HepG2 (cell line): Measurements from ENCODE around the gene EPB41L5. TPM values are rescaled to one million over a fixed set of nuclear protein-coding genes. Genes with fewer than 3 reads are reported as not detected.

Experiments
- CENPX ChIP-seq: sonication (generic); formaldehyde crosslinking; IDR thresholded peaks from 2 replicates; pipeline ENCODE4 v1.9.0; 2021; ENCODE audit warnings: mild to moderate bottlenecking, missing genetic modification reagents, moderate library complexity
- HNRNPK ChIP-seq: fragments of 200-400 bp; formaldehyde crosslinking; IDR thresholded peaks from 2 replicates; pipeline ENCODE4 v1.6.1; 2018; ENCODE audit warnings: low read length, low read depth, moderate library complexity, mild to moderate bottlenecking; ENCODE audit not compliant: poor library complexity, severe bottlenecking
- HNRNPUL1 ChIP-seq: fragments of 200-400 bp; formaldehyde crosslinking; IDR thresholded peaks from 2 replicates; pipeline ENCODE4 v1.6.1; 2017; ENCODE audit warnings: low read depth, mild to moderate bottlenecking, low read length, moderate library complexity
- NFE2L1 ChIP-seq: sonication (generic); formaldehyde crosslinking; IDR thresholded peaks from 2 replicates; pipeline ENCODE4 v1.4.0; 2020; ENCODE audit warnings: missing genetic modification reagents, mild to moderate bottlenecking, borderline replicate concordance
- POLR2G ChIP-seq: fragments of 200-400 bp; formaldehyde crosslinking; IDR thresholded peaks from 2 replicates; pipeline ENCODE4 v1.6.1; 2018; ENCODE audit warnings: mild to moderate bottlenecking, low read depth, low read length, moderate library complexity
- PRPF4 ChIP-seq: fragments of 200-400 bp; formaldehyde crosslinking; IDR thresholded peaks from 2 replicates; pipeline ENCODE4 v1.6.1; 2016; ENCODE audit warnings: low read length, low read depth; ENCODE audit not compliant: poor library complexity, severe bottlenecking
- SYNCRIP ChIP-seq: fragments of 200-400 bp; formaldehyde crosslinking; IDR thresholded peaks from 2 replicates; pipeline ENCODE4 v1.6.1; 2018; ENCODE audit warnings: mild to moderate bottlenecking, low read depth, low read length; ENCODE audit not compliant: insufficient read depth
- TAF1 ChIP-seq: sonication (generic); formaldehyde crosslinking; IDR thresholded peaks from 2 replicates; pipeline ENCODE4 v1.4.0; 2020; ENCODE audit warnings: missing genetic modification reagents
- ZNF205 ChIP-seq: IDR thresholded peaks from 2 replicates; pipeline ENCODE4 v1.6.1; 2018; ENCODE audit warnings: missing biosample characterization, missing genetic modification reagents
- ZNF263 ChIP-seq: sonication (generic); formaldehyde crosslinking; IDR thresholded peaks from 2 replicates; pipeline ENCODE4 v1.4.0; 2020; ENCODE audit warnings: missing genetic modification reagents
- ZNF484 ChIP-seq: sonication (generic); formaldehyde crosslinking; IDR thresholded peaks from 2 replicates; pipeline ENCODE4 v1.5.1; 2020; ENCODE audit warnings: mild to moderate bottlenecking, low read depth, missing genetic modification reagents, borderline replicate concordance
- ZNF501 ChIP-seq: sonication (generic); formaldehyde crosslinking; IDR thresholded peaks from 2 replicates; pipeline ENCODE4 v1.5.1; 2020; ENCODE audit warnings: mild to moderate bottlenecking, moderate library complexity, missing genetic modification reagents
- ZNF777 ChIP-seq: sonication (generic); formaldehyde crosslinking; IDR thresholded peaks from 2 replicates; pipeline ENCODE4 v1.4.0; 2020; ENCODE audit warnings: missing genetic modification reagents
- ZNF816 ChIP-seq: sonication (generic); formaldehyde crosslinking; IDR thresholded peaks from 2 replicates; pipeline ENCODE4 v1.8.0; 2022; ENCODE audit warnings: missing genetic modification reagents, mild to moderate bottlenecking, borderline replicate concordance
- ZNF879 ChIP-seq: sonication (generic); formaldehyde crosslinking; IDR thresholded peaks from 2 replicates; pipeline ENCODE4 v1.8.1; 2023; ENCODE audit warnings: missing genetic modification reagents
- polyA plus RNA-seq, 8 experiments: library from polyadenylated mRNA; depleted of rRNA in 3 of 8; stranded (reverse) in 7 of 8; unstranded in 1 of 8; fragments of >200 nt; fragmentation: Illumina TruSeq in 4 of 8; extraction: Trizol in 4 of 8; gene quantifications; 2 replicates each; pipeline versions ENCODE4 v1.2.1 to v1.2.3, GENCODE V29; 2011 to 2016; ENCODE audit warnings: low read depth in 4 of 8, missing spikeins in 1 of 8, mixed read lengths in 1 of 8; ENCODE audit not compliant: insufficient read depth in 1 of 8
- total RNA-seq, 5 experiments: library from RNA; depleted of rRNA; stranded (reverse); fragments of >200 nt; fragmentation: Illumina TruSeq; extraction: Trizol; gene quantifications; 2 replicates each; pipeline ENCODE4 v1.2.3, GENCODE V29; 2016; ENCODE audit warnings: low read depth in 1 of 5
- TF ChIP-seq, protein P1 (sequence below): IDR thresholded peaks from 2 replicates; pipeline ENCODE4 v1.6.1; 2016; ENCODE audit warnings: low read depth, control low read depth
- TF ChIP-seq, protein P2 (sequence below): sonication (generic); formaldehyde crosslinking; IDR thresholded peaks from 2 replicates; pipeline ENCODE4 v1.5.0; 2020; ENCODE audit warnings: mild to moderate bottlenecking, missing genetic modification reagents, borderline replicate concordance
- TF ChIP-seq, protein P3 (sequence below): sonication (generic); formaldehyde crosslinking; IDR thresholded peaks from 2 replicates; pipeline ENCODE4 v1.4.0; 2020; ENCODE audit warnings: missing genetic modification reagents, low read depth, mild to moderate bottlenecking, borderline replicate concordance
- TF ChIP-seq, protein P4 (sequence below): sonication (generic); formaldehyde crosslinking; conservative IDR thresholded peaks from 2 replicates; pipeline ENCODE4 v1.4.0; 2020; ENCODE audit warnings: missing genetic modification reagents
- TF ChIP-seq, protein P5 (sequence below): sonication (generic); formaldehyde crosslinking; IDR thresholded peaks from 2 replicates; pipeline ENCODE4 v1.4.0; 2020; ENCODE audit warnings: low read depth, mild to moderate bottlenecking, missing genetic modification reagents

Gene EPB41L5
- total and polyA plus RNA-seq, 2 of the 13 experiments (the other 11 are each of a cell fraction or from before 2014, with no cell fraction given) = 40.5 to 47.5 TPM

DNA sequence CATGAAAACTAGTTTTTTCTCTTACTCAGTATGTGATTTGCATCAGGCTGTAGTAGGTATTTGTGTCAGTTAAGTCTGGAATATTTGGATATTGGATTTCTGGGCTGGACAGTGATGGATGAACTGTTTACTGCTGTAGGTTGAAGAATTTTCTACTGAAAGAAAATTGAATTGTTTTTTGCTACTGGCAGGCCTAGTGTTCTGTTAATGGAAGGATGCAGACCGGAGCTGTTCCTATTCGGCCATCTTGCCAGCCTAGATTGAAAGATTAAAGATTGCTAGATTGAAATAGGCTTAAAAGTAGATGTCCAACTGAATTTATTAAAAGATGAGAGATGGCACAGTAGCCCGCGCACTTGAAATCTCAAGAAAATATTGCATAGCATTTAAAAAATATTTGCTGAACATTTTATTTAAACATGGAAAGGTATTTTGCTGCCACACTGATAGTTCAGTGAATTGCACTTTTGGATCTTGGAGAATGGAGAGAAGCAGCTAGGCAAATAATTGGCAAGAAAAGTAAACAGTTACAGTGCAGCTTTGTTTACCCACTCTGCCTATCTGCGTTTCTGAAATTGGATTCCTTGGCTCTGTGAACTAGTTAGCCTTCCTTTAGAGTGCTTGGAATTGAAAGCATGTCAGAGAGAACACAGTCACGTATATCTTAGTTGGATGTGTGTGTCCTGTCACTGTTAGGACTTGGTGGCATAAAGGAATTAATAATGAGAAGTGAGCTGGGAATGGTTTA, 54.1 kb downstream of the EPB41L5 start (continued):
- TF ChIP-seq, protein P1, sequence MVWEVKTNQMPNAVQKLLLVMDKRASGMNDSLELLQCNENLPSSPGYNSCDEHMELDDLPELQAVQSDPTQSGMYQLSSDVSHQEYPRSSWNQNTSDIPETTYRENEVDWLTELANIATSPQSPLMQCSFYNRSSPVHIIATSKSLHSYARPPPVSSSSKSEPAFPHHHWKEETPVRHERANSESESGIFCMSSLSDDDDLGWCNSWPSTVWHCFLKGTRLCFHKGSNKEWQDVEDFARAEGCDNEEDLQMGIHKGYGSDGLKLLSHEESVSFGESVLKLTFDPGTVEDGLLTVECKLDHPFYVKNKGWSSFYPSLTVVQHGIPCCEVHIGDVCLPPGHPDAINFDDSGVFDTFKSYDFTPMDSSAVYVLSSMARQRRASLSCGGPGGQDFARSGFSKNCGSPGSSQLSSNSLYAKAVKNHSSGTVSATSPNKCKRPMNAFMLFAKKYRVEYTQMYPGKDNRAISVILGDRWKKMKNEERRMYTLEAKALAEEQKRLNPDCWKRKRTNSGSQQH (CRISPR knock-in tag) = peak; percentile 95
- TF ChIP-seq ZNF816 = no peak
- TF ChIP-seq NFE2L1 (CRISPR knock-in tag) = no peak
- no peak for TF ChIP-seq ZNF879 (CRISPR knock-in tag)
- TF ChIP-seq POLR2G = no peak
- TF ChIP-seq CENPX (CRISPR knock-in tag) = no peak
- TF ChIP-seq, protein P2, sequence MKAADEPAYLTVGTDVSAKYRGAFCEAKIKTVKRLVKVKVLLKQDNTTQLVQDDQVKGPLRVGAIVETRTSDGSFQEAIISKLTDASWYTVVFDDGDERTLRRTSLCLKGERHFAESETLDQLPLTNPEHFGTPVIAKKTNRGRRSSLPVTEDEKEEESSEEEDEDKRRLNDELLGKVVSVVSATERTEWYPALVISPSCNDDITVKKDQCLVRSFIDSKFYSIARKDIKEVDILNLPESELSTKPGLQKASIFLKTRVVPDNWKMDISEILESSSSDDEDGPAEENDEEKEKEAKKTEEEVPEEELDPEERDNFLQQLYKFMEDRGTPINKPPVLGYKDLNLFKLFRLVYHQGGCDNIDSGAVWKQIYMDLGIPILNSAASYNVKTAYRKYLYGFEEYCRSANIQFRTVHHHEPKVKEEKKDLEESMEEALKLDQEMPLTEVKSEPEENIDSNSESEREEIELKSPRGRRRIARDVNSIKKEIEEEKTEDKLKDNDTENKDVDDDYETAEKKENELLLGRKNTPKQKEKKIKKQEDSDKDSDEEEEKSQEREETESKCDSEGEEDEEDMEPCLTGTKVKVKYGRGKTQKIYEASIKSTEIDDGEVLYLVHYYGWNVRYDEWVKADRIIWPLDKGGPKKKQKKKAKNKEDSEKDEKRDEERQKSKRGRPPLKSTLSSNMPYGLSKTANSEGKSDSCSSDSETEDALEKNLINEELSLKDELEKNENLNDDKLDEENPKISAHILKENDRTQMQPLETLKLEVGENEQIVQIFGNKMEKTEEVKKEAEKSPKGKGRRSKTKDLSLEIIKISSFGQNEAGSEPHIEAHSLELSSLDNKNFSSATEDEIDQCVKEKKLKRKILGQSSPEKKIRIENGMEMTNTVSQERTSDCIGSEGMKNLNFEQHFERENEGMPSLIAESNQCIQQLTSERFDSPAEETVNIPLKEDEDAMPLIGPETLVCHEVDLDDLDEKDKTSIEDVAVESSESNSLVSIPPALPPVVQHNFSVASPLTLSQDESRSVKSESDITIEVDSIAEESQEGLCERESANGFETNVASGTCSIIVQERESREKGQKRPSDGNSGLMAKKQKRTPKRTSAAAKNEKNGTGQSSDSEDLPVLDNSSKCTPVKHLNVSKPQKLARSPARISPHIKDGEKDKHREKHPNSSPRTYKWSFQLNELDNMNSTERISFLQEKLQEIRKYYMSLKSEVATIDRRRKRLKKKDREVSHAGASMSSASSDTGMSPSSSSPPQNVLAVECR = peak; percentile 71; the same call in 1 of the 2 replicates
- TF ChIP-seq SYNCRIP = no peak
- TF ChIP-seq, protein P3, sequence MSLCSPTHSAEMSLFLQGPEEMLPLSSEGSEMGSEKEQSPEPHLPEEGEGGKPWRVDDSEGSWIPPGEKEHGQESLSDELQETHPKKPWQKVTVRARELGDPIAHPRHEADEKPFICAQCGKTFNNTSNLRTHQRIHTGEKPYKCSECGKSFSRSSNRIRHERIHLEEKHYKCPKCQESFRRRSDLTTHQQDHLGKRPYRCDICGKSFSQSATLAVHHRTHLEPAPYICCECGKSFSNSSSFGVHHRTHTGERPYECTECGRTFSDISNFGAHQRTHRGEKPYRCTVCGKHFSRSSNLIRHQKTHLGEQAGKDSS = peak; percentile 63; the same call in 1 of the 2 replicates
- no peak for TF ChIP-seq HNRNPUL1
- peak; percentile 84; the same call in 1 of the 2 replicates for TF ChIP-seq ZNF205 (CRISPR knock-in tag)
- TF ChIP-seq HNRNPK = no peak
- TF ChIP-seq, protein P4, sequence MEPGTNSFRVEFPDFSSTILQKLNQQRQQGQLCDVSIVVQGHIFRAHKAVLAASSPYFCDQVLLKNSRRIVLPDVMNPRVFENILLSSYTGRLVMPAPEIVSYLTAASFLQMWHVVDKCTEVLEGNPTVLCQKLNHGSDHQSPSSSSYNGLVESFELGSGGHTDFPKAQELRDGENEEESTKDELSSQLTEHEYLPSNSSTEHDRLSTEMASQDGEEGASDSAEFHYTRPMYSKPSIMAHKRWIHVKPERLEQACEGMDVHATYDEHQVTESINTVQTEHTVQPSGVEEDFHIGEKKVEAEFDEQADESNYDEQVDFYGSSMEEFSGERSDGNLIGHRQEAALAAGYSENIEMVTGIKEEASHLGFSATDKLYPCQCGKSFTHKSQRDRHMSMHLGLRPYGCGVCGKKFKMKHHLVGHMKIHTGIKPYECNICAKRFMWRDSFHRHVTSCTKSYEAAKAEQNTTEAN = peak; percentile 70
- no peak for TF ChIP-seq ZNF263
- TF ChIP-seq PRPF4 = no peak
- no peak for TF ChIP-seq ZNF501 (CRISPR knock-in tag)
- TF ChIP-seq ZNF484 (CRISPR knock-in tag) = no peak
- TF ChIP-seq ZNF777 (CRISPR knock-in tag) = no peak
- TF ChIP-seq TAF1 (CRISPR knock-in tag) = no peak
- TF ChIP-seq, protein P5, sequence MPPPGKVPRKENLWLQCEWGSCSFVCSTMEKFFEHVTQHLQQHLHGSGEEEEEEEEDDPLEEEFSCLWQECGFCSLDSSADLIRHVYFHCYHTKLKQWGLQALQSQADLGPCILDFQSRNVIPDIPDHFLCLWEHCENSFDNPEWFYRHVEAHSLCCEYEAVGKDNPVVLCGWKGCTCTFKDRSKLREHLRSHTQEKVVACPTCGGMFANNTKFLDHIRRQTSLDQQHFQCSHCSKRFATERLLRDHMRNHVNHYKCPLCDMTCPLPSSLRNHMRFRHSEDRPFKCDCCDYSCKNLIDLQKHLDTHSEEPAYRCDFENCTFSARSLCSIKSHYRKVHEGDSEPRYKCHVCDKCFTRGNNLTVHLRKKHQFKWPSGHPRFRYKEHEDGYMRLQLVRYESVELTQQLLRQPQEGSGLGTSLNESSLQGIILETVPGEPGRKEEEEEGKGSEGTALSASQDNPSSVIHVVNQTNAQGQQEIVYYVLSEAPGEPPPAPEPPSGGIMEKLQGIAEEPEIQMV (CRISPR knock-in tag) = no peak
